CD4-positive, alpha-beta T cell (primary cell): ENCODE data around the gene EFHC2. TPM values are rescaled to one million over a fixed set of nuclear protein-coding genes. Genes with fewer than 3 reads are reported as not detected.

Experiments used
- ATAC-seq: fragments of 200-7000 bp; cut with Tn5 transposase; one replicate; pipeline ENCODE4 v1.10.0; 2022; ENCODE audit warnings: mild to moderate bottlenecking; ENCODE audit not compliant: poor library complexity
- CTCF ChIA-PET: fragments of 350-600 bp; sonication (Branson Sonifier 250); formaldehyde crosslinking; loops from one replicate; lab custom pipeline; 2021; ENCODE audit warnings: antibody characterized with exemption, inconsistent platforms; lab: Charles Lee
- POLR2A ChIA-PET: fragments of 350-600 bp; sonication (Branson Sonifier 250); formaldehyde crosslinking; loops from one replicate; lab custom pipeline; 2021; ENCODE audit warnings: antibody characterized with exemption, inconsistent platforms; lab: Charles Lee
- DNase-seq, 14 experiments: peaks; one replicate each; pipeline ENCODE4 v3.0.0-alpha.2; 2013 to 2020; ENCODE audit warnings: mixed read lengths in 2 of 14
- H3K27ac ChIP-seq, 2 donors: one replicate each; pipeline versions ENCODE4 v1.5.1 to v1.7.0; 2013; ENCODE audit warnings: low read length in 2 of 2, low read depth in 1 of 2, mild to moderate bottlenecking in 1 of 2
- H3K27me3 ChIP-seq, 2 experiments: 1 replicate in 1 of 2; 2 replicates in 1 of 2; pipeline versions ENCODE4 v1.6.1 to v1.7.0; 2013; ENCODE audit warnings: low read length in 2 of 2, control low read depth in 1 of 2, mild to moderate bottlenecking in 1 of 2, moderate library complexity in 1 of 2; ENCODE audit not compliant: insufficient read depth in 2 of 2, control insufficient read depth in 1 of 2
- H3K36me3 ChIP-seq: one replicate; pipeline ENCODE4 v1.6.1; 2013; ENCODE audit warnings: low read length, control low read depth; ENCODE audit not compliant: insufficient read depth
- H3K4me1 ChIP-seq: one replicate; pipeline ENCODE4 v1.6.1; 2013; ENCODE audit warnings: low read length, control low read depth; ENCODE audit not compliant: insufficient read depth
- H3K4me3 ChIP-seq: one replicate; pipeline ENCODE4 v1.5.1; 2013; ENCODE audit warnings: mild to moderate bottlenecking, low read length, moderate library complexity
- H3K9me3 ChIP-seq, 2 experiments: 1 replicate in 1 of 2; 2 replicates in 1 of 2; pipeline versions ENCODE4 v1.6.1 to v1.7.0; 2013; ENCODE audit warnings: low read length in 2 of 2, mild to moderate bottlenecking in 2 of 2, control low read depth in 1 of 2, moderate library complexity in 1 of 2; ENCODE audit not compliant: control insufficient read depth in 1 of 2, insufficient read depth in 1 of 2
- H3K27ac Mint-ChIP-seq: one replicate; pipeline ENCODE4 v1.8.0; 2020; ENCODE audit warnings: mixed read lengths
- H3K27me3 Mint-ChIP-seq: one replicate; pipeline ENCODE4 v1.8.0; 2021; ENCODE audit warnings: mixed read lengths
- H3K36me3 Mint-ChIP-seq: one replicate; pipeline ENCODE4 v1.8.0; 2021; ENCODE audit warnings: low read depth, mixed read lengths
- H3K4me1 Mint-ChIP-seq: one replicate; pipeline ENCODE4 v1.8.0; 2021; ENCODE audit warnings: low read depth, mixed read lengths
- H3K4me3 Mint-ChIP-seq: one replicate; pipeline ENCODE4 v1.8.0; 2020; ENCODE audit warnings: mild to moderate bottlenecking, mixed read lengths
- H3K9me3 Mint-ChIP-seq: one replicate; pipeline ENCODE4 v1.8.0; 2020; ENCODE audit warnings: mixed read lengths
- CTCF ChIP-seq: fragments of 200-600 bp; IDR thresholded peaks from one replicate; pipeline ENCODE4 v1.8.0; 2022; ENCODE audit warnings: antibody characterized with exemption, mild to moderate bottlenecking
- intact Hi-C, 2 experiments: fragments of 100-400 bp; cut with DNase I in 1 of 2; cut with micrococcal nuclease in 1 of 2; formaldehyde crosslinking; loops; one replicate each; pipeline versions ENCODE4 v1.15.1 to v1.9.0; 2023 to 2025; cut with DNase I, micrococcal nuclease
- total RNA-seq, 174 experiments: library from RNA in 2 of 174; stranded (reverse) in 2 of 174; gene quantifications; one replicate each; pipeline ENCODE4 v1.2.3 and lab custom pipeline; 2021 to 2026

The EFHC2 gene
- total RNA-seq, 2 experiments from 2014 or later: 2.7 to 3.0 TPM

GRCh38 chrX:44234116-44234515 is 109.4 kb downstream of the EFHC2 start:
- Mint-ChIP-seq H3K9me3 (no peaks in the 10 kb centered on the region), H3K27ac (no peak overlapping the region), H3K36me3 (peaks cover 5% of the 10 kb centered on the region), H3K4me3 (no peak overlapping the region), H3K4me1 (no peaks in the 10 kb centered on the region), H3K27me3 (no peaks in the 10 kb centered on the region)
- ChIA-PET POLR2A (no interaction called here), CTCF (no interaction called here)
- H3K27ac ChIP-seq: no peak overlapping the region
- no peaks in the 10 kb centered on the region for H3K9me3 ChIP-seq
- H3K27me3 ChIP-seq: no peaks in the 10 kb centered on the region
- H3K4me3 ChIP-seq: no peak overlapping the region
- ATAC-seq (no peak), DNase-seq (no peak)
- intact Hi-C loops: no loop called here
- no peaks in the 10 kb centered on the region for H3K4me1 ChIP-seq
- no peak for TF ChIP-seq CTCF
- H3K36me3 ChIP-seq: no peaks in the 10 kb centered on the region

- TF ChIP-seq CTCF: no peak
- Mint-ChIP-seq H3K27me3 (no peaks in the 10 kb centered on the region), H3K9me3 (no peaks in the 10 kb centered on the region), H3K27ac (no peak overlapping the region), H3K4me3 (no peak overlapping the region), H3K36me3 (peaks cover 5% of the 10 kb centered on the region), H3K4me1 (no peaks in the 10 kb centered on the region)
- ChIA-PET POLR2A (no interaction called here), CTCF (no interaction called here)
- H3K4me3 ChIP-seq: no peak overlapping the region
- ATAC-seq (no peak), DNase-seq (no peak)
- intact Hi-C loops: no loop called here
- no peaks in the 10 kb centered on the region for H3K27me3 ChIP-seq
- no peak overlapping the region for H3K27ac ChIP-seq
- no peaks in the 10 kb centered on the region for H3K36me3 ChIP-seq
- no peaks in the 10 kb centered on the region for H3K4me1 ChIP-seq
- no peaks in the 10 kb centered on the region for H3K9me3 ChIP-seq
These were observed 111.4 kb downstream of the EFHC2 start for GRCh38 chrX:44232081-44232480.

GRCh38 chrX:44228621-44229020 is 114.9 kb downstream of the EFHC2 start:
- Histone ChIP-seq H3K27ac (no peak overlapping the region), H3K36me3 (no peaks in the 10 kb centered on the region), H3K4me3 (no peak overlapping the region), H3K9me3 (no peaks in the 10 kb centered on the region), H3K27me3 (no peaks in the 10 kb centered on the region), H3K4me1 (no peaks in the 10 kb centered on the region)
- Mint-ChIP-seq H3K9me3 (no peaks in the 10 kb centered on the region), H3K36me3 (no peaks in the 10 kb centered on the region), H3K4me1 (no peaks in the 10 kb centered on the region), H3K27me3 (no peaks in the 10 kb centered on the region), H3K4me3 (no peak overlapping the region), H3K27ac (no peak overlapping the region)
- intact Hi-C loops: no loop called here
- ATAC-seq (no peak), DNase-seq (no peak)
- CTCF ChIA-PET: no interaction called here
- POLR2A ChIA-PET: interaction anchor here (0.9 kb wide), 1 partner anchor 10 kb away, joined by 3 read pairs; no protein-coding TSS in a partner anchor
- no peak for TF ChIP-seq CTCF
